ENCODE results near the gene SETBP1. TPM values are rescaled to one million over a fixed set of nuclear protein-coding genes. Genes with fewer than 3 reads are reported as not detected.

The SETBP1 gene
- total and polyA plus RNA-seq, 8 donors: 1.4 to 66.5 (median 20.1) TPM

- intact Hi-C loops (cut with DNase I; ENCODE audit: low total_unique reads): no loop called here
- Histone ChIP-seq H3K36me3 (no peaks in the 10 kb centered on the region), H3K27ac (no peak overlapping the region), H3K27me3 (no peaks in the 10 kb centered on the region), H3K4me3 (no peak overlapping the region), H3K9me3 (no peaks in the 10 kb centered on the region), H3K4me1 (peaks cover 15 to 30% (median 19%) of the 10 kb centered on the region in 4 donors)
- WGBS, 5 donors: 95 to 99% (median 97%) methylated on average over 3 of the region's 3 CpGs
- DNase-seq: no peak
- TF ChIP-seq EP300 (IDR thresholded peaks at IDR 0.05) (no peak), CTCF (IDR thresholded peaks at IDR 0.05) (no peak), POLR2AphosphoS5 (IDR thresholded peaks at IDR 0.05) (no peak), POLR2A (IDR thresholded peaks at IDR 0.05) (no peak)
These were observed 241.3 kb downstream of the SETBP1 start for GRCh38 chr18:44921974-44922373.

- no peaks in the 10 kb centered on the region for H3K27me3 ChIP-seq
- H3K36me3 ChIP-seq: no peaks in the 10 kb centered on the region
- no peak overlapping the region for H3K27ac ChIP-seq
- peaks cover 5 to 20% (median 9%) of the 10 kb centered on the region in 4 donors for H3K4me1 ChIP-seq
- 87 to 98% (median 95%) methylated on average over 2 of the region's 2 CpGs for WGBS, 5 donors
- TF ChIP-seq POLR2AphosphoS5 (IDR thresholded peaks at IDR 0.05) (no peak), CTCF (IDR thresholded peaks at IDR 0.05) (no peak), POLR2A (IDR thresholded peaks at IDR 0.05) (no peak), EP300 (IDR thresholded peaks at IDR 0.05) (no peak)
- intact Hi-C loops (cut with DNase I; ENCODE audit: low total_unique reads): no loop called here
- no peak for DNase-seq
- no peak overlapping the region for H3K4me3 ChIP-seq
- H3K9me3 ChIP-seq: no peaks in the 10 kb centered on the region
These were observed 242.3 kb downstream of the SETBP1 start for GRCh38 chr18:44922968-44923367.

- no peak overlapping the region for H3K4me3 ChIP-seq
- no peaks in the 10 kb centered on the region for H3K27me3 ChIP-seq
- no peaks in the 10 kb centered on the region for H3K36me3 ChIP-seq
- TF ChIP-seq POLR2AphosphoS5 (IDR thresholded peaks at IDR 0.05) (no peak), EP300 (IDR thresholded peaks at IDR 0.05) (no peak)
- no peak for DNase-seq
- no peaks in the 10 kb centered on the region for H3K9me3 ChIP-seq
- H3K4me1 ChIP-seq: peaks cover 0 to 5% (median 0%) of the 10 kb centered on the region in 4 donors
- intact Hi-C loops (cut with DNase I; ENCODE audit: low total_unique reads): no loop called here
- 64 to 83% (median 75%) methylated on average over 6 of the region's 6 CpGs for WGBS, 5 donors
- H3K27ac ChIP-seq: no peak overlapping the region
These were observed 244.3 kb downstream of the SETBP1 start for GRCh38 chr18:44924785-44925499.

- WGBS, 5 donors: 75 to 84% (median 83%) methylated on average over 6 of the region's 6 CpGs
- Histone ChIP-seq H3K36me3 (no peaks in the 10 kb centered on the region), H3K27ac (no peak overlapping the region), H3K4me1 (peaks cover 0 to 5% (median 0%) of the 10 kb centered on the region in 4 donors), H3K27me3 (no peaks in the 10 kb centered on the region), H3K4me3 (no peak overlapping the region), H3K9me3 (peaks cover 0 to 8% (median 0%) of the 10 kb centered on the region in 4 donors)
- intact Hi-C loops (cut with DNase I; ENCODE audit: low total_unique reads): no loop called here
- DNase-seq: no peak
- no peak for TF ChIP-seq POLR2A (IDR thresholded peaks at IDR 0.05)
- TF ChIP-seq EP300 (IDR thresholded peaks at IDR 0.05): no peak
These were observed 246.6 kb downstream of the SETBP1 start for GRCh38 chr18:44927127-44927849.

GRCh38 chr18:44934901-44935300, 254.2 kb downstream of the SETBP1 start:
- no peak overlapping the region for H3K27ac ChIP-seq
- H3K27me3 ChIP-seq: no peaks in the 10 kb centered on the region
- intact Hi-C loops (cut with DNase I; ENCODE audit: low total_unique reads): no loop called here
- peaks cover 0 to 16% (median 6%) of the 10 kb centered on the region in 4 donors for H3K9me3 ChIP-seq
- H3K36me3 ChIP-seq: peaks cover 0 to 5% (median 0%) of the 10 kb centered on the region in 4 donors
- H3K4me1 ChIP-seq: peaks cover 0 to 24% (median 12%) of the 10 kb centered on the region in 4 donors
- WGBS, 5 donors: 88 to 97% (median 93%) methylated on average over 2 of the region's 2 CpGs
- TF ChIP-seq CTCF (IDR thresholded peaks at IDR 0.05) (no peak), POLR2A (IDR thresholded peaks at IDR 0.05) (no peak), POLR2AphosphoS5 (IDR thresholded peaks at IDR 0.05) (no peak), EP300 (IDR thresholded peaks at IDR 0.05) (no peak)
- no peak overlapping the region for H3K4me3 ChIP-seq
- DNase-seq: no peak

Measured in stomach (tissue), 9 donors.